Chondrocyte (in vitro differentiated cells): Measurements from ENCODE around the gene EVA1A. TPM values are rescaled to one million over a fixed set of nuclear protein-coding genes. Genes with fewer than 3 reads are reported as not detected.
A peak's percentile ranks its signal among the peaks of the same experiment; 100 is the strongest.

ENCODE experiments used
- DNase-seq: peaks from one replicate; pipeline ENCODE4 v3.0.0; 2021; ENCODE audit warnings: mixed read lengths, low spot score
- H3K27ac Mint-ChIP-seq: one replicate; pipeline ENCODE4 v1.8.0; 2021; ENCODE audit warnings: mild to moderate bottlenecking, moderate library complexity, mixed read lengths; ENCODE audit not compliant: unreplicated experiment
- H3K27me3 Mint-ChIP-seq: 2 replicates; pipeline ENCODE4 v1.8.0; 2021; ENCODE audit warnings: low read depth, mixed read lengths
- H3K36me3 Mint-ChIP-seq: 2 replicates; pipeline ENCODE4 v1.8.0; 2021; ENCODE audit warnings: low read depth, mixed read lengths
- H3K4me1 Mint-ChIP-seq: 2 replicates; pipeline ENCODE4 v1.8.0; 2021; ENCODE audit warnings: low read depth, mild to moderate bottlenecking, mixed read lengths
- H3K4me3 Mint-ChIP-seq: one replicate; pipeline ENCODE4 v1.8.0; 2021; ENCODE audit warnings: mild to moderate bottlenecking, moderate library complexity, mixed read lengths; ENCODE audit not compliant: unreplicated experiment
- H3K9me3 Mint-ChIP-seq: 2 replicates; pipeline ENCODE4 v1.8.0; 2021; ENCODE audit warnings: low read depth, mixed read lengths
- long read RNA-seq: library from polyadenylated mRNA; stranded (forward); transcript quantifications from one replicate; pipeline ENCODE4 v2.0.0, GENCODE V29; 2021
- total RNA-seq: library from RNA; stranded (reverse); gene quantifications from 3 replicates; pipeline ENCODE4 v1.2.1, GENCODE V29; 2021
- TF ChIP-seq, protein P1 (sequence below): fragments of 200-600 bp; sonication (generic); IDR thresholded peaks from 2 replicates; pipeline ENCODE4 v1.5.0; 2021; ENCODE audit warnings: antibody characterized with exemption, mild to moderate bottlenecking, moderate library complexity

EVA1A gene, protein sequence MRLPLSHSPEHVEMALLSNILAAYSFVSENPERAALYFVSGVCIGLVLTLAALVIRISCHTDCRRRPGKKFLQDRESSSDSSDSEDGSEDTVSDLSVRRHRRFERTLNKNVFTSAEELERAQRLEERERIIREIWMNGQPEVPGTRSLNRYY
- total RNA-seq: 19.8 to 27.3 TPM (median 20.9 TPM) in 3 replicates
- long read RNA-seq, transcript EVA1A-202 (4 exons, 1,802 nt): major isoform, 7 of 26 reads
- long read RNA-seq, partial matches to known transcripts: 0 of 26 reads
- long read RNA-seq, other reads (novel, unspliced or antisense): 11 of 26 reads

DNA sequence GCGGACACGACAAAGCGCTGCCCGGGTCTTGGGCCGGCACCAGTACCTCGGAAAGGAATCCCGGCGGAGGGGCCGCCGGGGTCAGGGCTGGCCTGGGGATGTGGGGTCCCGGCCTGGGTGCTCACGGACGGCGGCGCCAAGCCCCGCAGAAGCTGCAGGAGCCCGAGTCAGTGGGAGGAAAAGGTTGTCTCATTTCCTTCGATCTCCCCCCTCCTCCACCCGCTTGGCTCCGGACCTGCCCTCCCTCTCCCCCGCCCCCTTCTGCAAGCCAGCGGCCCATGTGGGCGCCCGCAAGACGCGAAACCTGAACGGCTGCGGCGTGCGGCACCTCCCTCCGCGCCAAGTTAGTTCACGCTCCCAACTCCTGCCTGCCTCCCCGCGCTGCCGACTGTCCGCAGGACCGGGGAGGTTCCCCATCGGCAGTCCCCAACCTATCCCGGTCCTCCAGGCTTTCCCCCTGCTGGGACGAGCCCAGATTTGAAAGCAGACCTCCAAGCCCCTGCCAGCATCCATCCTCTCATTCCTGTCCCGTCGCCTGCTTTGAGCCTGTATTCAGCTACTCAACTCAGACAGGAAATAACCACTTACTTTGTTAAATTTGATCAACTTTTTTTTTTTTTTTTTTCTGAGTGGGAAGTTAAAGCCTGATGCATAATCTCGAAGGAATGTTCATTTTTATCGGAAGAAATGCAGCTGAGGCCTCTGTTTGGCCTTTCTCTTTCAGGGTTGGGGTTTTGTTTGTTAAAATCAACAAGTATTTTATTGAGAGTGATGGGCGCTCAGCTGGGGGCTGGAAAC is at the start of gene EVA1A:
Gene EVA1A, minus strand, starts transcription at position 172 of the 798 bp plus-strand sequence. CDS start 42,799 bp downstream, outside the sequence.
- Mint-ChIP-seq H3K27ac (peak within 1 kb of the TSS; percentile 93), H3K27me3 (no peaks in the 10 kb centered on the region), H3K4me1 (peaks cover 59% of the 10 kb centered on the region), H3K36me3 (no peaks in the 10 kb centered on the region), H3K4me3 (peak within 1 kb of the TSS; percentile 88), H3K9me3 (no peaks in the 10 kb centered on the region)
- no peak for DNase-seq
- TF ChIP-seq, protein P1, sequence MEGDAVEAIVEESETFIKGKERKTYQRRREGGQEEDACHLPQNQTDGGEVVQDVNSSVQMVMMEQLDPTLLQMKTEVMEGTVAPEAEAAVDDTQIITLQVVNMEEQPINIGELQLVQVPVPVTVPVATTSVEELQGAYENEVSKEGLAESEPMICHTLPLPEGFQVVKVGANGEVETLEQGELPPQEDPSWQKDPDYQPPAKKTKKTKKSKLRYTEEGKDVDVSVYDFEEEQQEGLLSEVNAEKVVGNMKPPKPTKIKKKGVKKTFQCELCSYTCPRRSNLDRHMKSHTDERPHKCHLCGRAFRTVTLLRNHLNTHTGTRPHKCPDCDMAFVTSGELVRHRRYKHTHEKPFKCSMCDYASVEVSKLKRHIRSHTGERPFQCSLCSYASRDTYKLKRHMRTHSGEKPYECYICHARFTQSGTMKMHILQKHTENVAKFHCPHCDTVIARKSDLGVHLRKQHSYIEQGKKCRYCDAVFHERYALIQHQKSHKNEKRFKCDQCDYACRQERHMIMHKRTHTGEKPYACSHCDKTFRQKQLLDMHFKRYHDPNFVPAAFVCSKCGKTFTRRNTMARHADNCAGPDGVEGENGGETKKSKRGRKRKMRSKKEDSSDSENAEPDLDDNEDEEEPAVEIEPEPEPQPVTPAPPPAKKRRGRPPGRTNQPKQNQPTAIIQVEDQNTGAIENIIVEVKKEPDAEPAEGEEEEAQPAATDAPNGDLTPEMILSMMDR: no peak

DNA sequence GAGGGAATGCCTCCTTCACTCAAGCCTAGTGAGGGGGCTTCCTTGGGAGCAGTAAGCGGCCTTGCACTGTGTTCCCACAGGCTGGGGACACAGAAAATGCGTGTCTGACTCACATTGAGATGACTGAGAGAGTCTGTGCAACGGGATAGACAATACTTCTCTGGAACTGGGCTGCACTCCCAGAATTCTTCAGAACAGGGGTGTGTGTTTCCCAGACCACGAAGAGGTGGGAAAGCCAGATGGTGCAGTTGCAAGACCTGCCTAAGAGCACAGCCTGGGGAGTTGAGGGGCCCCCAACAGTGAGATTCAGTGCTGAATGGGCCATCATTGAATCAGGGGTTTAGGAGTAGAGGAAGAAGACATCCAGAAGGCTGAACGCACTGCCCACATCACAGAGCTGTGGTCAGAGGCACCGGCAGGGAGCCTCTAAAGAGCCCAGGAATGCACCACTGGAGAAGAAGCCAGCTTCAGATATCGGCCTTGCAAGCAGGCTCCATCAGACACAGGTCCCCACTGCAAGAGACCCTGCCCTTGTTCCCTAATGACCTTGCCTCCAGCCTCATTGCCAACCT is 49.3 kb upstream of the EVA1A start:
- DNase-seq: no peak
- H3K4me1 Mint-ChIP-seq: peaks cover 41% of the 10 kb centered on the region
- TF ChIP-seq, protein P1: no peak

DNA sequence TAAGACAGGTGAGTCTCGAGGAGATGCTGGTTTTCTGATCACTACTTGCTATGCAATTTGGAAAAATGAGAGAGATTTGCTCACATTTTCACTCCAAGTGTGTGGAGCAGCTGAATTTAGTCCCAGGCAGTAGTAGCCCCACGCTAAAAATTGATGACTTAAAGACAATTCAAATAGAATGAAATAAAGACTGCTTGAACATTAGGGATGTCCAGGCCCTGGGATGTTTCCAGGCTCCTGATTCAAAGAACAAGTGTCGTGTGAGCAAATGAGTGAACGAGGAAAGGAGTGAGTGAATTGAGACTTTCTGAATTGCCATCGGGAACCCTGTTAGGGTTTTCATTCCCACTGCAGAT is 48.6 kb upstream of the EVA1A start:
- no peak overlapping the region for H3K4me3 Mint-ChIP-seq
- no peak for DNase-seq
- H3K36me3 Mint-ChIP-seq: no peaks in the 10 kb centered on the region
- H3K9me3 Mint-ChIP-seq: no peaks in the 10 kb centered on the region
- TF ChIP-seq, protein P1: peak; percentile 71
- no peak overlapping the region for H3K27ac Mint-ChIP-seq
- H3K27me3 Mint-ChIP-seq: no peaks in the 10 kb centered on the region
- peaks cover 49% of the 10 kb centered on the region for H3K4me1 Mint-ChIP-seq

More for the DNA sequence above, 49.3 kb upstream of the EVA1A start:
- no peaks in the 10 kb centered on the region for H3K27me3 Mint-ChIP-seq
- no peak overlapping the region for H3K4me3 Mint-ChIP-seq
- H3K9me3 Mint-ChIP-seq: no peaks in the 10 kb centered on the region
- no peaks in the 10 kb centered on the region for H3K36me3 Mint-ChIP-seq
- no peak overlapping the region for H3K27ac Mint-ChIP-seq

DNA sequence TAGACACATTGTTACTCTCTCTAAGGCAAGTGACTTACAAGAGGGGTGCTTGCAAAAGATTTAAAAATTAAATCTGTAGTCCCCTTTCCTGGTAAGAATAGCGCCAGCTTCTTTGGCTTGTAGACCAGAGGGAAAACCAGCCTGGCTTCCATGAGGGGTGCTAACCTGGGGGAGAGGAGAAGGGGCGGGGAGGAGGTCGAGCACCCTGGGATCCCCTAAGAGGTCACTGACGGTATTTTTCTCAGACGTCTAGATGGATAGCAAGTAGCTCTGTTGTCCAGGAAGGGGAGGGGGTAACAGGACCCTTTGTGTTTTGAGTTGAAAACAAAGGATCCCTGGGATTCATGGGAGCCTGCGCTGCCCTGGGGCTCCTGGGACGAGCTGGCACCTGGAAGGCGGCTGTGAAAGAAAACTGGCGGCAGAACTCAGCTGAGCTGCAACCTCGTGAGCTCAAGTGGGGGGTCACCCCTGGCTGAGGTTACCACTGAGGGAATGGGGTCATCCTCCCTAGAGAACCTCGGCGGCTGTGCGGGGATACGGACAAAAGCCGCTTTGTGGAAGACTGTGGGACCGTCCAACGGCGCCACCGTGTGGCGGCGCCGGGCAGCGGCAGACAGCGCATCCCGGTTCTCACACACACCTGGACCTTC is 48.1 kb upstream of the EVA1A start:
- Mint-ChIP-seq H3K9me3 (no peaks in the 10 kb centered on the region), H3K36me3 (no peaks in the 10 kb centered on the region), H3K27me3 (no peaks in the 10 kb centered on the region), H3K4me3 (peak overlapping the region; percentile 68), H3K27ac (no peak overlapping the region), H3K4me1 (peaks cover 54% of the 10 kb centered on the region)
- TF ChIP-seq, protein P1: peak; percentile 100
- no peak for DNase-seq
